Endodermal cell (in vitro differentiated cells): ENCODE data around the gene MOV10L1. TPM values are rescaled to one million over a fixed set of nuclear protein-coding genes. Genes with fewer than 3 reads are reported as not detected.

Experiments
- DNase-seq: peaks from one replicate; pipeline ENCODE4 v3.0.0-alpha.2; 2017
- H3K27ac ChIP-seq: 2 replicates; pipeline ENCODE4 v1.5.1; 2013; ENCODE audit warnings: mild to moderate bottlenecking, low read depth, low read length, moderate library complexity
- H3K27me3 ChIP-seq: 2 replicates; pipeline ENCODE4 v1.6.1; 2013; ENCODE audit warnings: mild to moderate bottlenecking, low read length, moderate library complexity; ENCODE audit not compliant: insufficient read depth, control insufficient read depth, poor library complexity, severe bottlenecking
- H3K36me3 ChIP-seq: 2 replicates; pipeline ENCODE4 v1.7.0; 2013; ENCODE audit warnings: mild to moderate bottlenecking, low read length, moderate library complexity; ENCODE audit not compliant: control insufficient read depth, insufficient read depth
- H3K4me1 ChIP-seq: one replicate; pipeline ENCODE4 v1.7.0; 2013; ENCODE audit warnings: low read length; ENCODE audit not compliant: control insufficient read depth, insufficient read depth
- H3K4me3 ChIP-seq: 2 replicates; pipeline ENCODE4 v1.5.1; 2013; ENCODE audit warnings: mild to moderate bottlenecking, low read length, moderate library complexity
- H3K9ac ChIP-seq: 2 replicates; pipeline ENCODE4 v1.6.1; 2013; ENCODE audit warnings: mild to moderate bottlenecking, low read length, moderate library complexity; ENCODE audit not compliant: poor library complexity, severe bottlenecking; ENCODE audit errors: extremely low read depth
- H3K9me3 ChIP-seq: 2 replicates; pipeline ENCODE4 v1.6.1; 2013; ENCODE audit warnings: mild to moderate bottlenecking, low read length, moderate library complexity; ENCODE audit not compliant: control insufficient read depth
- H3K27ac Mint-ChIP-seq: 2 replicates; pipeline ENCODE4 v1.8.0; 2020; ENCODE audit warnings: mixed read lengths
- H3K27me3 Mint-ChIP-seq: 2 replicates; pipeline ENCODE4 v1.8.0; 2021; ENCODE audit warnings: mild to moderate bottlenecking, mixed read lengths; ENCODE audit not compliant: insufficient read depth
- H3K36me3 Mint-ChIP-seq: 2 replicates; pipeline ENCODE4 v1.8.0; 2020; ENCODE audit warnings: low read depth, mixed read lengths
- H3K4me1 Mint-ChIP-seq: 2 replicates; pipeline ENCODE4 v1.8.0; 2020; ENCODE audit warnings: mixed read lengths
- H3K4me3 Mint-ChIP-seq: 2 replicates; pipeline ENCODE4 v1.8.0; 2020; ENCODE audit warnings: mild to moderate bottlenecking, moderate library complexity, mixed read lengths
- H3K9me3 Mint-ChIP-seq: 2 replicates; pipeline ENCODE4 v1.8.0; 2020; ENCODE audit warnings: mild to moderate bottlenecking, mixed read lengths
- WGBS, 2 experiments: methylation state at CpG; one replicate each; pipeline versions ENCODE4 v1.1.5 to v1.1.7; 2013; ENCODE audit warnings: missing lambda C conversion rate in 2 of 2, mixed read lengths in 1 of 2; ENCODE audit not compliant: insufficient coverage in 1 of 2, insufficient read length in 1 of 2; 5-methylcytosine and 5-hydroxymethylcytosine counted together
- long read RNA-seq, 4 experiments: library from polyadenylated mRNA in 2 of 4; library from RNA in 1 of 4; library from capped mRNA in 1 of 4; stranded (forward) in 3 of 4; unstranded in 1 of 4; transcript quantifications; one replicate each; pipeline ENCODE4 v2.0.0, GENCODE V29; 2020 to 2021; ENCODE audit warnings: inconsistent platforms in 1 of 4
- polyA plus RNA-seq, 2 experiments: library from polyadenylated mRNA; stranded (reverse); fragments of 50-300 nt; gene quantifications; one replicate each; pipeline ENCODE4 v1.2.3, GENCODE V29; 2013
- total RNA-seq, 2 donors: library from RNA; stranded (reverse); fragmentation: NEBNext Ultra II Directional in 1 of 2; extraction: Animal tissue kit (Norgen Biotek cat#: 25700) in 1 of 2; gene quantifications; 2 replicates in 1 of 2; 3 replicates in 1 of 2; pipeline ENCODE4 v1.2.1, GENCODE V29; 2021
- TF ChIP-seq, protein P1 (sequence below): fragments of 200-600 bp; sonication (generic); conservative IDR thresholded peaks from 2 replicates; pipeline ENCODE4 v1.5.0; 2021; ENCODE audit warnings: antibody characterized with exemption, mild to moderate bottlenecking

MOV10L1 gene
- under 1 TPM in 1 of 2 donors, not detected in 1; 0.31 TPM for total RNA-seq
- polyA plus RNA-seq (2013, experiment 1 of 2), result 0.14 TPM
- not detected for polyA plus RNA-seq (2013, experiment 2 of 2)
- long read RNA-seq, experiment 1, result 0 reads
- long read RNA-seq, experiment 2, result 0 reads
- long read RNA-seq, experiment 3, result 0 reads
- long read RNA-seq, experiment 4, result 0 reads

DNA sequence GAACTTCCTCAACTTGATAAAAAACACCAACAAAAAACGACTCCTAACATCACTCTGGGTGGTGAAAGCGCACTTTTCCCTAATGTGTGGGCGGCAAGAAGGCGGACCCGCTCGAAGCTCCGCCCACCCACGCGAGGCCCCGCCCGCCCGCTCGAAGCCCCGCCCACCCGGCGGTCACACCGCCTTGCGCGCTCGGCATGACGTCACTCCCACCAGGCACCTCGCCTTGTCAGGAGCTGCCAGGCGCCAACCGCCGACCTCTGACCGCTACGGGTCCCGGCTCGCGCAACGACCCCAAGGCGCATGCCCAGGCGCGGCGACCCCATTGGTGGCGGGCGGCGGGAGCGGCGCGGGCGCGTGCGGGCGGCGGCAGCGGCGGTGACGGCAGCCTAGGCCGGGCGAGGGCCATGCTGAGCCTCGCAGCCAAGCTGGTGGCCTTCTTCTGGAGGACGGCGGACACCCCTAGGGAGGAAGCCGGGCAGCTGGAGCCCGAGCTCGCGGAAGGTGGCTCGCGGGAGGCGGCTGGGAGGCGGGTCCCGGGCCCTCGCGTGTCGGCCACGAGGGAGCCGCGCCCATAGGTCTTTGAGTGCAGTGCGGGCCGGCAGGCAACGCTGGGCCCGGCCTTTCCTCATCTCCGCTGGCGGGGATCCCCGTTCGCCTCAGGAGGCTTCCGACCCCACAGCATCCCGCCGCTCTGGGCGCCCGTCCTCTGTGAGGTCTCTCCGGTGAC lies at the start of gene MOV10L1:
Gene MOV10L1 (plus strand): TSS at position 325 of the 730 bp plus-strand sequence. CDS start 83 bp downstream, at position 408.
- Histone ChIP-seq H3K4me3 (no peak within 1 kb of the TSS), H3K36me3 (no peaks in the 10 kb centered on the region), H3K9me3 (no peaks in the 10 kb centered on the region), H3K9ac (no peak within 1 kb of the TSS), H3K4me1 (no peaks in the 10 kb centered on the region), H3K27ac (no peak within 1 kb of the TSS), H3K27me3 (no peaks in the 10 kb centered on the region)
- no peak within 1 kb of the TSS for H3K4me3 Mint-ChIP-seq
- H3K9me3 Mint-ChIP-seq, result peaks cover 17% of the 10 kb centered on the region
- H3K4me1 Mint-ChIP-seq, result peaks cover 5% of the 10 kb centered on the region
- H3K27me3 Mint-ChIP-seq, result peaks cover 33% of the 10 kb centered on the region
- H3K27ac Mint-ChIP-seq, result no peak within 1 kb of the TSS
- DNase-seq, result peak; percentile 74
- TF ChIP-seq, protein P1, sequence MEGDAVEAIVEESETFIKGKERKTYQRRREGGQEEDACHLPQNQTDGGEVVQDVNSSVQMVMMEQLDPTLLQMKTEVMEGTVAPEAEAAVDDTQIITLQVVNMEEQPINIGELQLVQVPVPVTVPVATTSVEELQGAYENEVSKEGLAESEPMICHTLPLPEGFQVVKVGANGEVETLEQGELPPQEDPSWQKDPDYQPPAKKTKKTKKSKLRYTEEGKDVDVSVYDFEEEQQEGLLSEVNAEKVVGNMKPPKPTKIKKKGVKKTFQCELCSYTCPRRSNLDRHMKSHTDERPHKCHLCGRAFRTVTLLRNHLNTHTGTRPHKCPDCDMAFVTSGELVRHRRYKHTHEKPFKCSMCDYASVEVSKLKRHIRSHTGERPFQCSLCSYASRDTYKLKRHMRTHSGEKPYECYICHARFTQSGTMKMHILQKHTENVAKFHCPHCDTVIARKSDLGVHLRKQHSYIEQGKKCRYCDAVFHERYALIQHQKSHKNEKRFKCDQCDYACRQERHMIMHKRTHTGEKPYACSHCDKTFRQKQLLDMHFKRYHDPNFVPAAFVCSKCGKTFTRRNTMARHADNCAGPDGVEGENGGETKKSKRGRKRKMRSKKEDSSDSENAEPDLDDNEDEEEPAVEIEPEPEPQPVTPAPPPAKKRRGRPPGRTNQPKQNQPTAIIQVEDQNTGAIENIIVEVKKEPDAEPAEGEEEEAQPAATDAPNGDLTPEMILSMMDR, result no peak
- 95 to 97% methylated on average over 57 to 83 of the region's 83 CpGs for WGBS, 2 experiments
- H3K36me3 Mint-ChIP-seq, result no peaks in the 10 kb centered on the region

DNA sequence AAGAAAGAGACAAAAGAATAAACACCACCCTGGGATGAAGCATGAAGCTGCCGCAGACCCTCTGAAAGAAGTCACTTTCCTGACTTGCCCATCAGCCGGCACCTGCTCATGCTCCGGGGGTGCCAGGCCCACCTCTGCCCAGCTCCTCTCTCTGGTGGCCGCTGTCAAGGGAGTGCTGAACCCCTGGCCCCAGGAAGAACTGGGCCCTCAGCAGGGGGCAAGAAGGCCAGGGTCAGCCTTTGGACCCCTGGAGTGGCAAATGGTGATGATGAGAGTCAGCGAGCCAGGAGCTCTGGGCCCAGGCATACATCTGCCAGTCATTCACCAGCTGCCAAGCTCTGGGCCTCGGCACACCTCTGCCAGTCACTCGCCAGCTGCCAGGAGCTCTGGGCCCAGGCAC lies 49.1 kb upstream of the MOV10L1 start:
- Histone ChIP-seq H3K36me3 (no peaks in the 10 kb centered on the region), H3K4me1 (no peaks in the 10 kb centered on the region), H3K9ac (no peak overlapping the region), H3K4me3 (no peak overlapping the region), H3K9me3 (no peaks in the 10 kb centered on the region), H3K27ac (no peak overlapping the region), H3K27me3 (no peaks in the 10 kb centered on the region)
- Mint-ChIP-seq H3K27me3 (no peaks in the 10 kb centered on the region), H3K9me3 (peaks cover 8% of the 10 kb centered on the region), H3K4me1 (no peaks in the 10 kb centered on the region), H3K4me3 (no peak overlapping the region), H3K36me3 (no peaks in the 10 kb centered on the region), H3K27ac (no peak overlapping the region)
- 86% methylated on average over 7 of the region's 7 CpGs; no CpG with 5 or more reads in 1 of the 2 experiments for WGBS, 2 experiments
- TF ChIP-seq, protein P1, result no peak
- no peak for DNase-seq

DNA sequence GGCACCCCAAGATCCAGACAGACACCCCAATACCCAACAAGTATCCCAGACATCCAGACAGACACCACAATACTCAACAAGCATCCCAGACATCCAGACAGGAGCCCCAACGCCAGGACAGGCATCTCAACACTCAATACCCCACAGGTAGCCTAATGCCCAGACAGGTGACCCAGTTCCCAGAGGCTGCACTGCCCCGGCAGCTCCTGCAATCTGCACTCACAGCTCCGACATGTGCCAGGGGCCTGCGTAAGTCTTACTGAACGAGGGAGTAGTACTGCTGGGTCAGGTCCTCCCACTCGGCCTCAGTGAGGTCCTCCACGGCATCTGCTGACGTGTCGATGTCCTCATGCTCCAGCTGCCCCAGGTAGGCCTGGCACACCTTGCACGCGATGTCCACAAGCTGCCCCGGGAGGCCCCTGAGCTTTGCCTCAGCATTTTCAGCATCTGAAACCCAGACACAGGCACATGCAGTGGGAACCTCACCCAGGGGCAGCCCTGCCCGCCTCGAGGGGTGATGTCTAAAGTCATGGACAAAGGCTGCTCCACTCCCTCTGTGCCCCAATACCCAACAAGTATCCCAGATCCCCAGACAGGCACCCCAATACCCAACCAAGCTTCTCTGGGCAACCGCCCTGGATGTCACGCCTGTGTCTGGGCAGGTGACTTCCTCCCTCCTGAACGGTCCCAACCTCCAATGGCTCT lies 48.3 kb upstream of the MOV10L1 start:
- Histone ChIP-seq H3K9ac (no peak overlapping the region), H3K9me3 (no peaks in the 10 kb centered on the region), H3K27ac (no peak overlapping the region), H3K4me1 (no peaks in the 10 kb centered on the region), H3K36me3 (no peaks in the 10 kb centered on the region), H3K27me3 (no peaks in the 10 kb centered on the region), H3K4me3 (no peak overlapping the region)
- TF ChIP-seq, protein P1, result no peak
- H3K9me3 Mint-ChIP-seq, result peaks cover 8% of the 10 kb centered on the region
- no peak for DNase-seq
- H3K4me1 Mint-ChIP-seq, result no peaks in the 10 kb centered on the region
- no peaks in the 10 kb centered on the region for H3K36me3 Mint-ChIP-seq
- H3K4me3 Mint-ChIP-seq, result no peak overlapping the region
- no peak overlapping the region for H3K27ac Mint-ChIP-seq
- H3K27me3 Mint-ChIP-seq, result no peaks in the 10 kb centered on the region
- WGBS, 2 experiments, result 87 to 95% methylated on average over 13 to 17 of the region's 17 CpGs
